ENCODE measurements around the gene NUP58. TPM values are rescaled to one million over a fixed set of nuclear protein-coding genes. Genes with fewer than 3 reads are reported as not detected.

The NUP58 gene
- total and polyA plus RNA-seq, 2 experiments from 2014 or later: 27.6 to 91.8 TPM

DNA sequence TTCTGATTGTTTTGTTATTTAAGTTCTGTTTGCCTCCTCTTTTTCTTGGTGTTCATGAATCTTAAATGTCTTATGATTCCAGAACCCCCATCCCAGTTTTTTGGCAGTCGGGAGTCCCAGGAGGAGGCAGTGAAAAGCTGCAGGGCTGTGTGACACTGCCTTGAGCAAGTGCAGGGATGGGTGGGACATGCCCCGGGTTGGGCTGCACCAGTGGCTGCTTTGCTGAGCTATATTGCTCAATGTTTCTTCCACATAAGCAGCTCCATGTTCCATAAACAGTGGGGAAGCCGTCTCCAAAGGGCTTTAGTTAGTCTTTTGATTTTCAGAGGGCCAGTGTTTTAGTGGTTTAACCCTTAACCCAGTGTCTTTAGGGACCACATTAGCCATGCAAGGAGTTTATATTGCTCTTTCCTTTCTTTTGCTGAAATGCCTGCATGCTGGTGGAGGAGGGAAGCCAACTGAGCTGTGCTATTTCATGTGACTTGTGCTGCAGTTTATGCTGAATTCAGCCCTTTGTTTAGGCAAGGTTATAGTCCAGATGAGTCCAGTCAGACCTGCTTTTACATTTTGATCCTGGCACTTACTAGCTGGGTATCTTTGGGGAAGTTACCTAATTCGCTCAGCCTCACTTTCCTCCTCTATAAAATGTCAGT is 83.5 kb downstream of the NUP58 start:
- DNase-seq (ENCODE audit: low spot score) (no peak), ATAC-seq (peak; percentile 53)
- Histone ChIP-seq H3F3A (replicated peaks; ENCODE audit: low read depth) (no peaks in the 10 kb centered on the region), H3K4me1 (ENCODE audit: insufficient read depth) (peaks cover 13% of the 10 kb centered on the region), H3K27me3 (ENCODE audit: insufficient read depth) (no peaks in the 10 kb centered on the region), H3K79me2 (replicated peaks; ENCODE audit: insufficient read depth) (no peaks in the 10 kb centered on the region), H3K4me2 (peak overlapping the region; percentile 64; the same call in 1 of the 2 replicates), H4K20me1 (replicated peaks; ENCODE audit: insufficient read depth) (no peaks in the 10 kb centered on the region), H3K36me3 (ENCODE audit: insufficient read depth) (no peaks in the 10 kb centered on the region), H3K4me3 (no peak overlapping the region), H3K27ac (ENCODE audit: low read depth) (no peak overlapping the region), H3K9me2 (ENCODE audit: insufficient read depth) (no peaks in the 10 kb centered on the region), H2AFZ (peak overlapping the region; percentile 96)
- Mint-ChIP-seq H3K4me3 (no peak overlapping the region), H3K4me1 (peaks cover 14% of the 10 kb centered on the region), H3K27me3 (ENCODE audit: insufficient read depth, low read depth, poor library complexity) (no peaks in the 10 kb centered on the region), H3K27ac (peak overlapping the region; percentile 17; the same call in 1 of the 2 replicates), H3K9me3 (no peaks in the 10 kb centered on the region; the same call in 1 of the 3 replicates), H3K36me3 (ENCODE audit: low read depth) (peaks cover 2% of the 10 kb centered on the region; the same call in 1 of the 3 replicates)
- TF ChIP-seq, protein P1, sequence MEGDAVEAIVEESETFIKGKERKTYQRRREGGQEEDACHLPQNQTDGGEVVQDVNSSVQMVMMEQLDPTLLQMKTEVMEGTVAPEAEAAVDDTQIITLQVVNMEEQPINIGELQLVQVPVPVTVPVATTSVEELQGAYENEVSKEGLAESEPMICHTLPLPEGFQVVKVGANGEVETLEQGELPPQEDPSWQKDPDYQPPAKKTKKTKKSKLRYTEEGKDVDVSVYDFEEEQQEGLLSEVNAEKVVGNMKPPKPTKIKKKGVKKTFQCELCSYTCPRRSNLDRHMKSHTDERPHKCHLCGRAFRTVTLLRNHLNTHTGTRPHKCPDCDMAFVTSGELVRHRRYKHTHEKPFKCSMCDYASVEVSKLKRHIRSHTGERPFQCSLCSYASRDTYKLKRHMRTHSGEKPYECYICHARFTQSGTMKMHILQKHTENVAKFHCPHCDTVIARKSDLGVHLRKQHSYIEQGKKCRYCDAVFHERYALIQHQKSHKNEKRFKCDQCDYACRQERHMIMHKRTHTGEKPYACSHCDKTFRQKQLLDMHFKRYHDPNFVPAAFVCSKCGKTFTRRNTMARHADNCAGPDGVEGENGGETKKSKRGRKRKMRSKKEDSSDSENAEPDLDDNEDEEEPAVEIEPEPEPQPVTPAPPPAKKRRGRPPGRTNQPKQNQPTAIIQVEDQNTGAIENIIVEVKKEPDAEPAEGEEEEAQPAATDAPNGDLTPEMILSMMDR (conservative IDR thresholded peaks at IDR 0.05; ENCODE audit: low read depth in 2 of 2): no peak

DNA sequence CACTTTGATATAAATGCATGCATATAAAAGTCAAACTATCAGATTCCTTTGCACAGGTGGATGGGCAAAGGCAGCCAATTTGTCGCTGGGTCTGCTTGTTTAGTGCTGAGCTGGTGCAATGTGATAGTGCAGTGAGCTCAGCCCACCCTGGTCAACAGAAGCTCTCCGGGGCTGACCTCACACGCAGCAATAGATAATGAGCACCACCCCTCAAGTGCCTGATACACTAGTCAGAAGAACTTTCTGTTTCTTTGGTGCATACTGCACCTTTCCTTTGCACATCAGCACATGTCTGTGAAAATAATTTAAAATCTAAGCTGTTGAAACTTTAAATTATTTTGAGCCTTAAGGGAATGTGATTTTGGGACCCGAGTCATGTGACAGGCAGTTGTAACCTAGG is 90.5 kb downstream of the NUP58 start:
- no peaks in the 10 kb centered on the region for H3K36me3 ChIP-seq (ENCODE audit: insufficient read depth)
- Mint-ChIP-seq H3K36me3 (ENCODE audit: low read depth) (no peaks in the 10 kb centered on the region; the same call in 2 of the 3 replicates), H3K27me3 (ENCODE audit: insufficient read depth, low read depth, poor library complexity) (no peaks in the 10 kb centered on the region), H3K27ac (no peak overlapping the region), H3K9me3 (peaks cover 2% of the 10 kb centered on the region; the same call in 1 of the 3 replicates), H3K4me3 (no peak overlapping the region), H3K4me1 (peaks cover 9% of the 10 kb centered on the region)
- no peak for TF ChIP-seq EZH2phosphoT487 (IDR thresholded peaks at IDR 0.05; ENCODE audit: unreplicated experiment)
- TF ChIP-seq, protein P2, sequence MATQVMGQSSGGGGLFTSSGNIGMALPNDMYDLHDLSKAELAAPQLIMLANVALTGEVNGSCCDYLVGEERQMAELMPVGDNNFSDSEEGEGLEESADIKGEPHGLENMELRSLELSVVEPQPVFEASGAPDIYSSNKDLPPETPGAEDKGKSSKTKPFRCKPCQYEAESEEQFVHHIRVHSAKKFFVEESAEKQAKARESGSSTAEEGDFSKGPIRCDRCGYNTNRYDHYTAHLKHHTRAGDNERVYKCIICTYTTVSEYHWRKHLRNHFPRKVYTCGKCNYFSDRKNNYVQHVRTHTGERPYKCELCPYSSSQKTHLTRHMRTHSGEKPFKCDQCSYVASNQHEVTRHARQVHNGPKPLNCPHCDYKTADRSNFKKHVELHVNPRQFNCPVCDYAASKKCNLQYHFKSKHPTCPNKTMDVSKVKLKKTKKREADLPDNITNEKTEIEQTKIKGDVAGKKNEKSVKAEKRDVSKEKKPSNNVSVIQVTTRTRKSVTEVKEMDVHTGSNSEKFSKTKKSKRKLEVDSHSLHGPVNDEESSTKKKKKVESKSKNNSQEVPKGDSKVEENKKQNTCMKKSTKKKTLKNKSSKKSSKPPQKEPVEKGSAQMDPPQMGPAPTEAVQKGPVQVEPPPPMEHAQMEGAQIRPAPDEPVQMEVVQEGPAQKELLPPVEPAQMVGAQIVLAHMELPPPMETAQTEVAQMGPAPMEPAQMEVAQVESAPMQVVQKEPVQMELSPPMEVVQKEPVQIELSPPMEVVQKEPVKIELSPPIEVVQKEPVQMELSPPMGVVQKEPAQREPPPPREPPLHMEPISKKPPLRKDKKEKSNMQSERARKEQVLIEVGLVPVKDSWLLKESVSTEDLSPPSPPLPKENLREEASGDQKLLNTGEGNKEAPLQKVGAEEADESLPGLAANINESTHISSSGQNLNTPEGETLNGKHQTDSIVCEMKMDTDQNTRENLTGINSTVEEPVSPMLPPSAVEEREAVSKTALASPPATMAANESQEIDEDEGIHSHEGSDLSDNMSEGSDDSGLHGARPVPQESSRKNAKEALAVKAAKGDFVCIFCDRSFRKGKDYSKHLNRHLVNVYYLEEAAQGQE (IDR thresholded peaks at IDR 0.05; ENCODE audit: unreplicated experiment): no peak
- TF ChIP-seq, protein P3, sequence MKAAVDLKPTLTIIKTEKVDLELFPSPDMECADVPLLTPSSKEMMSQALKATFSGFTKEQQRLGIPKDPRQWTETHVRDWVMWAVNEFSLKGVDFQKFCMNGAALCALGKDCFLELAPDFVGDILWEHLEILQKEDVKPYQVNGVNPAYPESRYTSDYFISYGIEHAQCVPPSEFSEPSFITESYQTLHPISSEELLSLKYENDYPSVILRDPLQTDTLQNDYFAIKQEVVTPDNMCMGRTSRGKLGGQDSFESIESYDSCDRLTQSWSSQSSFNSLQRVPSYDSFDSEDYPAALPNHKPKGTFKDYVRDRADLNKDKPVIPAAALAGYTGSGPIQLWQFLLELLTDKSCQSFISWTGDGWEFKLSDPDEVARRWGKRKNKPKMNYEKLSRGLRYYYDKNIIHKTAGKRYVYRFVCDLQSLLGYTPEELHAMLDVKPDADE (IDR thresholded peaks at IDR 0.05): no peak
- no peak for TF ChIP-seq ZNF331 (CRISPR knock-in tag; IDR thresholded peaks at IDR 0.05; ENCODE audit: low read depth)
- TF ChIP-seq CREB1 (CRISPR knock-in tag; IDR thresholded peaks at IDR 0.05; ENCODE audit: low read depth): no peak
- no peak for TF ChIP-seq POLR2AphosphoS5 (IDR thresholded peaks at IDR 0.05; ENCODE audit: low read depth)
- no peak for TF ChIP-seq ZNF114 (CRISPR knock-in tag; IDR thresholded peaks at IDR 0.05)
- TF ChIP-seq STAT1 (IDR thresholded peaks at IDR 0.05; ENCODE audit: unreplicated experiment): no peak
- no peak for ATAC-seq
- no peaks in the 10 kb centered on the region for H3K27me3 ChIP-seq (ENCODE audit: insufficient read depth)
- no peak for DNase-seq (ENCODE audit: low spot score)
- peaks cover 5% of the 10 kb centered on the region for H3K4me1 ChIP-seq (ENCODE audit: insufficient read depth)
- H3K79me2 ChIP-seq (replicated peaks; ENCODE audit: insufficient read depth): no peaks in the 10 kb centered on the region
- H2AFZ ChIP-seq: peak overlapping the region; percentile 15; the same call in 1 of the 2 replicates
- no peaks in the 10 kb centered on the region for H3K9me2 ChIP-seq (ENCODE audit: insufficient read depth)
- no peak overlapping the region for H3K4me3 ChIP-seq
- no peak overlapping the region for H3K4me2 ChIP-seq
- H4K20me1 ChIP-seq (replicated peaks; ENCODE audit: insufficient read depth): no peaks in the 10 kb centered on the region
- no peaks in the 10 kb centered on the region for H3F3A ChIP-seq (replicated peaks; ENCODE audit: low read depth)
- no peak overlapping the region for H3K27ac ChIP-seq (ENCODE audit: low read depth)

Other genes with a start within 250 kb of the NUP58 start
- gene PABPC3, start 205.5 kb upstream of the NUP58 start, total RNA-seq (2014; rRNA removed; shearing (Covaris generic)): 0.58 and 1.2 TPM in 2 replicates
- gene PABPC3, start 205.5 kb upstream of the NUP58 start, polyA plus RNA-seq (2016; fragmentation: Nextera tagmentation; extraction: Ambion mirVana): 0.42 and 0.55 TPM in 2 replicates
- 0.62 and 0.76 TPM in 2 replicates for gene AMER2, start 129.3 kb upstream of the NUP58 start, total RNA-seq (2014; rRNA removed; shearing (Covaris generic))
- gene AMER2, start 129.3 kb upstream of the NUP58 start, polyA plus RNA-seq (2016; fragmentation: Nextera tagmentation; extraction: Ambion mirVana): 0.23 and 0.31 TPM in 2 replicates
- gene MTMR6, start 14.1 kb upstream of the NUP58 start, total RNA-seq (2014; rRNA removed; shearing (Covaris generic)): 9.5 and 11.5 TPM in 2 replicates
- 3.4 and 4.6 TPM in 2 replicates for gene MTMR6, start 14.1 kb upstream of the NUP58 start, polyA plus RNA-seq (2016; fragmentation: Nextera tagmentation; extraction: Ambion mirVana)
- 8.8 and 9.0 TPM in 2 replicates for gene ATP8A2, start 70.3 kb downstream of the NUP58 start, total RNA-seq (2014; rRNA removed; shearing (Covaris generic))
- 5.7 and 6.3 TPM in 2 replicates for gene ATP8A2, start 70.3 kb downstream of the NUP58 start, polyA plus RNA-seq (2016; fragmentation: Nextera tagmentation; extraction: Ambion mirVana)

Measured in GM23338 (cell line).